PC-9 (cell line): ENCODE results near the gene HNRNPAB. TPM values are rescaled to one million over a fixed set of nuclear protein-coding genes. Genes with fewer than 3 reads are reported as not detected.

Source experiments
- BruUV-seq: library from RNA; stranded (reverse); fragments of 400-500 nt; replicated peaks from 2 replicates; lab custom pipeline; 2021; lab: Mats Ljungman, UMichigan
- CTCF ChIA-PET: fragments of 300-600 bp; sonication (Branson Sonifier 250); formaldehyde crosslinking; loops from one replicate; lab custom pipeline; 2022; ENCODE audit warnings: antibody characterized with exemption; lab: Charles Lee
- POLR2A ChIA-PET: fragments of 300-600 bp; sonication (Branson Sonifier 250); formaldehyde crosslinking; loops from one replicate; lab custom pipeline; 2022; ENCODE audit warnings: antibody characterized with exemption; ENCODE audit not compliant: unreplicated experiment; lab: Charles Lee
- DNase-seq, 2 experiments: peaks; one replicate each; pipeline versions ENCODE4 v3.0.0 to v3.0.0-alpha.2; 2015 to 2022; ENCODE audit warnings: mixed read lengths in 1 of 2
- H2AFZ ChIP-seq: fragments of 200-600 bp; sonication (generic); 2 replicates; pipeline ENCODE4 v1.8.1; 2017; ENCODE audit warnings: antibody characterized with exemption
- H3F3A ChIP-seq: fragments of 200-600 bp; sonication (generic); 2 replicates; pipeline ENCODE4 v1.8.1; 2017; ENCODE audit warnings: antibody characterized with exemption, mild to moderate bottlenecking, low read depth; ENCODE audit not compliant: insufficient read depth
- H3K27ac ChIP-seq: fragments of 200-600 bp; sonication (generic); 2 replicates; pipeline ENCODE4 v1.6.1; 2016; ENCODE audit warnings: mixed run types
- H3K27me3 ChIP-seq: fragments of 200-600 bp; sonication (generic); 2 replicates; pipeline ENCODE4 v1.6.1; 2016; ENCODE audit warnings: low read depth, mixed run types; ENCODE audit not compliant: insufficient read depth
- H3K36me3 ChIP-seq: fragments of 200-600 bp; sonication (generic); 2 replicates; pipeline ENCODE4 v1.6.1; 2016; ENCODE audit warnings: low read depth, mixed run types
- H3K4me1 ChIP-seq: fragments of 200-600 bp; sonication (generic); replicated peaks from 2 replicates; pipeline ENCODE4 v1.6.1; 2016; ENCODE audit warnings: mixed run types; ENCODE audit not compliant: insufficient read depth
- H3K4me2 ChIP-seq: fragments of 200-600 bp; sonication (generic); 2 replicates; pipeline ENCODE4 v1.6.1; 2017; ENCODE audit warnings: mixed run types
- H3K4me3 ChIP-seq: fragments of 200-600 bp; sonication (generic); 2 replicates; pipeline ENCODE4 v1.6.1; 2016; ENCODE audit warnings: mixed run types
- H3K79me2 ChIP-seq: fragments of 200-600 bp; sonication (generic); 2 replicates; pipeline ENCODE4 v1.6.1; 2017; ENCODE audit warnings: low read depth, mixed run types
- H3K9me2 ChIP-seq: fragments of 200-600 bp; sonication (generic); 2 replicates; pipeline ENCODE4 v1.8.1; 2017; ENCODE audit warnings: mild to moderate bottlenecking; ENCODE audit not compliant: insufficient read depth
- H3K9me3 ChIP-seq: fragments of 200-600 bp; sonication (generic); 2 replicates; pipeline ENCODE4 v1.8.1; 2016; ENCODE audit warnings: low read depth; ENCODE audit not compliant: insufficient read depth
- H4K20me1 ChIP-seq: fragments of 200-600 bp; sonication (generic); 2 replicates; pipeline ENCODE4 v1.8.1; 2017; ENCODE audit not compliant: insufficient read depth
- EZH2 ChIP-seq: fragments of 200-600 bp; sonication (generic); IDR thresholded peaks from 2 replicates; pipeline ENCODE4 v1.8.0; 2017; ENCODE audit warnings: antibody characterized with exemption, low read depth
- intact Hi-C: fragments of 100-400 bp; cut with micrococcal nuclease; formaldehyde crosslinking; loops from one replicate; pipeline ENCODE4 v1.10.0; 2022; ENCODE audit not compliant: unreplicated experiment
- total RNA-seq: library from RNA; stranded (reverse); gene quantifications from 2 replicates; pipeline ENCODE4 v1.2.3, GENCODE V29; 2021
- TF ChIP-seq, protein P1 (sequence below): fragments of 200-600 bp; sonication (generic); conservative IDR thresholded peaks from 2 replicates; pipeline ENCODE4 v1.6.1; 2017; ENCODE audit warnings: mixed run types, antibody characterized with exemption, mild to moderate bottlenecking, moderate library complexity

Gene HNRNPAB
- total RNA-seq, 1 experiment from 2014 or later, result 193 TPM

DNA sequence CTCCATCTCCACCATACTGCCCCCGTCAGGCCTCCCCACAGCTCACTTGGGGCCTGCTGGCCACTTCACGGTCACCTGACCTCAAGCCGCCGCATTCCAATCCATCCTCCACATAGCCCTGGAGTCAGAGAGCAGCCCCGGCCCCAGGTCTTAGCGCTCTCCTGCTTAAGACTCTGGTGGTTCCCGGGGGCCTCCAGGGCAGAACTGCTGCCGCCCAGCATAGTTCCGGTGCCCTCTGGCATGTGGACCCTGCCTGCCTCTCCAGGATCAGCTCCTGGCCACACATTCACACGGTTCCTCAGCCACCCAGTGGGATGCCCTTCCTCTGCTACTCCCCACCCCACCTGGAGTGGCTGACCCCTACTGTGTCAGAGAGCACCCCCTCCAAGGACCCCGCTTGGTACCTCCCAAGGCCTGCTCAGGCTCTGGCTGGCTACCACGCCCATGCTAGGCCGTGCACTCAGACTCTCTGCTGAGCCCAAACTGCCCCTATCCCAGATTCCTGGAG, 19.5 kb downstream of the HNRNPAB start:
- Histone ChIP-seq H3K4me1 (no peaks in the 10 kb centered on the region), H3F3A (peaks cover 27% of the 10 kb centered on the region; the same call in 1 of the 2 replicates), H3K9me3 (no peaks in the 10 kb centered on the region), H4K20me1 (peaks cover 33% of the 10 kb centered on the region), H3K36me3 (peaks cover 15% of the 10 kb centered on the region), H3K79me2 (peaks cover 4% of the 10 kb centered on the region; the same call in 1 of the 2 replicates), H2AFZ (no peak overlapping the region), H3K9me2 (no peaks in the 10 kb centered on the region), H3K4me3 (no peak overlapping the region), H3K4me2 (no peak overlapping the region), H3K27me3 (no peaks in the 10 kb centered on the region), H3K27ac (no peak overlapping the region)
- intact Hi-C loops, result no loop called here
- ChIA-PET POLR2A (no interaction called here), CTCF (interaction anchor here (0.6 kb wide), 1 partner anchor 32 kb away, joined by 3 read pairs; no protein-coding TSS in a partner anchor)
- no peak for TF ChIP-seq EZH2
- no TSS peak for BruUV-seq
- DNase-seq, result no peak

- Histone ChIP-seq H3K4me1 (no peaks in the 10 kb centered on the region), H3K36me3 (peaks cover 16% of the 10 kb centered on the region), H3K9me3 (no peaks in the 10 kb centered on the region), H4K20me1 (peaks cover 33% of the 10 kb centered on the region), H3K79me2 (peaks cover 9% of the 10 kb centered on the region), H3K9me2 (no peaks in the 10 kb centered on the region), H3K27ac (no peak overlapping the region), H2AFZ (no peak overlapping the region), H3K4me3 (no peak overlapping the region), H3K4me2 (no peak overlapping the region), H3K27me3 (no peaks in the 10 kb centered on the region), H3F3A (peaks cover 23% of the 10 kb centered on the region; the same call in 1 of the 2 replicates)
- DNase-seq, result no peak
- intact Hi-C loops, result no loop called here
- no peak for TF ChIP-seq EZH2
- TF ChIP-seq, protein P1, sequence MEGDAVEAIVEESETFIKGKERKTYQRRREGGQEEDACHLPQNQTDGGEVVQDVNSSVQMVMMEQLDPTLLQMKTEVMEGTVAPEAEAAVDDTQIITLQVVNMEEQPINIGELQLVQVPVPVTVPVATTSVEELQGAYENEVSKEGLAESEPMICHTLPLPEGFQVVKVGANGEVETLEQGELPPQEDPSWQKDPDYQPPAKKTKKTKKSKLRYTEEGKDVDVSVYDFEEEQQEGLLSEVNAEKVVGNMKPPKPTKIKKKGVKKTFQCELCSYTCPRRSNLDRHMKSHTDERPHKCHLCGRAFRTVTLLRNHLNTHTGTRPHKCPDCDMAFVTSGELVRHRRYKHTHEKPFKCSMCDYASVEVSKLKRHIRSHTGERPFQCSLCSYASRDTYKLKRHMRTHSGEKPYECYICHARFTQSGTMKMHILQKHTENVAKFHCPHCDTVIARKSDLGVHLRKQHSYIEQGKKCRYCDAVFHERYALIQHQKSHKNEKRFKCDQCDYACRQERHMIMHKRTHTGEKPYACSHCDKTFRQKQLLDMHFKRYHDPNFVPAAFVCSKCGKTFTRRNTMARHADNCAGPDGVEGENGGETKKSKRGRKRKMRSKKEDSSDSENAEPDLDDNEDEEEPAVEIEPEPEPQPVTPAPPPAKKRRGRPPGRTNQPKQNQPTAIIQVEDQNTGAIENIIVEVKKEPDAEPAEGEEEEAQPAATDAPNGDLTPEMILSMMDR, result no peak
- BruUV-seq, result no TSS peak
- ChIA-PET POLR2A (no interaction called here), CTCF (interaction anchor here (0.6 kb wide), 1 partner anchor 33 kb away, joined by 3 read pairs; no protein-coding TSS in a partner anchor)
Measured at GRCh38 chr5:178224403-178224802, 20.1 kb downstream of the HNRNPAB start.

DNA sequence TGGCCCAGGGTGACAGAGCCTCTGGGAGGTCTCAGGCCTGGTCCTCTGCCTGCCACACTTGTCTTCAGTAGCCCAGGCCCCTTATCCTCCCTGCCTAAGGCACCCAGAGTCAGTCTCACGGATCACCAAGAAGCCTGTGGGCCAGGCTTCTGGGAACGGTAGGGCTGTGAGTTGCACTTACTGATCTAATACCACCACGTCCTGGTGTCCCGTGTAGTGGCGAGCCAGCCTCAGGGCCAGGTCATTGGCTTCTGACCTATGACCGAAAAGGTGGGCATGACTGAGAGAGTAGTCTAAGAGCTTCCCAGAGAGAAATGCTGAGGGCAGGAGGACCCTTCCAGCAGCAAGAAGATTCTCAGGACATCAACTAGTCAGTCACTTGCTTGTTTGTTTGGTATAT, 20.8 kb downstream of the HNRNPAB start:
- no TSS peak for BruUV-seq
- H3K9me3 ChIP-seq, result no peaks in the 10 kb centered on the region
- peaks cover 35% of the 10 kb centered on the region for H4K20me1 ChIP-seq
- H3K4me1 ChIP-seq, result peaks cover 4% of the 10 kb centered on the region
- CTCF ChIA-PET, result no interaction called here
- H3K27me3 ChIP-seq, result no peaks in the 10 kb centered on the region
- no peak overlapping the region for H3K27ac ChIP-seq
- H3K4me3 ChIP-seq, result no peak overlapping the region
- H2AFZ ChIP-seq, result no peak overlapping the region
- H3K9me2 ChIP-seq, result no peaks in the 10 kb centered on the region
- peaks cover 17% of the 10 kb centered on the region for H3K36me3 ChIP-seq
- intact Hi-C loops, result no loop called here
- H3F3A ChIP-seq, result peaks cover 16% of the 10 kb centered on the region
- TF ChIP-seq, protein P1, result no peak
- no peak for TF ChIP-seq EZH2
- peaks cover 17% of the 10 kb centered on the region for H3K79me2 ChIP-seq
- no peak for DNase-seq
- no peak overlapping the region for H3K4me2 ChIP-seq
- POLR2A ChIA-PET, result no interaction called here
